OCI-LY3 (cell line): ENCODE measurements around the gene MSI2.

Experiments
- CTCF ChIP-seq: fragments of 200-600, 300-600 bp; sonication (generic); IDR thresholded peaks from 2 replicates; pipeline ENCODE4 v1.5.1; 2014; ENCODE audit warnings: antibody characterized with exemption, low read length, low read depth
- EZH2phosphoT487 ChIP-seq: fragments of 200-600 bp; shearing (Covaris generic); IDR thresholded peaks from 2 replicates; pipeline ENCODE4 v1.6.1; 2018; ENCODE audit warnings: antibody characterized with exemption, mixed run types, low read depth

- no peak for TF ChIP-seq CTCF
- TF ChIP-seq EZH2phosphoT487, result no peak
Measured at GRCh38 chr17:57316361-57316760, 60.0 kb downstream of the MSI2 start.
